T-helper 22 cell (primary cell): ENCODE measurements around the gene YEATS4.

ENCODE experiments used
- DNase-seq: peaks from one replicate; pipeline ENCODE4 v3.0.0-alpha.2; 2020; ENCODE audit warnings: low read depth

Gene YEATS4

GRCh38 chr12:69433653-69434052 lies 74.1 kb downstream of the YEATS4 start:
- DNase-seq, result no peak

GRCh38 chr12:69435644-69436043 lies 76.1 kb downstream of the YEATS4 start:
- DNase-seq, result no peak

- no peak for DNase-seq
These were observed 77.5 kb downstream of the YEATS4 start for GRCh38 chr12:69437073-69437472.

- no peak for DNase-seq
These were observed 79.0 kb downstream of the YEATS4 start for GRCh38 chr12:69438539-69438938.

GRCh38 chr12:69440016-69440415 lies 80.5 kb downstream of the YEATS4 start:
- DNase-seq, result no peak
